Measurements from ENCODE around the gene RBM27.

DNA sequence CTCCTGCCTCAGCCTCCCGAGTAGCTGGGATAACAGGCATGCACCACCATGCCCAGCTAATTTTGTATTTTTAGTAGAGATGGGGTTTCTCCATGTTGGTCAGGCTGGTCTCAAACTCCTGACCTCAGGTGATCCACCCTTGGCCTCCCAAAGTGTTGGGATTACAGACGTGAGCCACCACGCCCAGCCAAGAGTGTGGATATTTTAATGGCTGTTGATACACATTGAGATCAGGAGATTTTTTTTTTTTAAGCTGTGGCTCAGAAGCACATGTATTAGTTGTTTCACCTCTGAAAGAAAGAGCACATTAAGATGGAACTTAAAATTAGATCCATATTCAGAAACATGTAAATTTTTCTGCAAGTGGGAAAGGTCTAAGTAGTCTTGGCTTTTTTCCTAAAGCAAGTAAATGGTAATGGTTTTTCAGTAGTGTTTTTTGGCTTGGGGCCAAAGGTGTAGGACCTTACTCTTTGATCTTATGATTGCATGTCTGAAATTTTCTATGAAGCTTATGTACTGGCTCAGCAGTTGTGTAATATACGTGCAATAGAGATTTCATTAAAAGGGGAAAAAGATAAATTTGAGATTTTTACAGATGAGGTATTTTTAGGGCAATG, 9.9 kb downstream of the RBM27 start:
- TF ChIP-seq, protein P1, sequence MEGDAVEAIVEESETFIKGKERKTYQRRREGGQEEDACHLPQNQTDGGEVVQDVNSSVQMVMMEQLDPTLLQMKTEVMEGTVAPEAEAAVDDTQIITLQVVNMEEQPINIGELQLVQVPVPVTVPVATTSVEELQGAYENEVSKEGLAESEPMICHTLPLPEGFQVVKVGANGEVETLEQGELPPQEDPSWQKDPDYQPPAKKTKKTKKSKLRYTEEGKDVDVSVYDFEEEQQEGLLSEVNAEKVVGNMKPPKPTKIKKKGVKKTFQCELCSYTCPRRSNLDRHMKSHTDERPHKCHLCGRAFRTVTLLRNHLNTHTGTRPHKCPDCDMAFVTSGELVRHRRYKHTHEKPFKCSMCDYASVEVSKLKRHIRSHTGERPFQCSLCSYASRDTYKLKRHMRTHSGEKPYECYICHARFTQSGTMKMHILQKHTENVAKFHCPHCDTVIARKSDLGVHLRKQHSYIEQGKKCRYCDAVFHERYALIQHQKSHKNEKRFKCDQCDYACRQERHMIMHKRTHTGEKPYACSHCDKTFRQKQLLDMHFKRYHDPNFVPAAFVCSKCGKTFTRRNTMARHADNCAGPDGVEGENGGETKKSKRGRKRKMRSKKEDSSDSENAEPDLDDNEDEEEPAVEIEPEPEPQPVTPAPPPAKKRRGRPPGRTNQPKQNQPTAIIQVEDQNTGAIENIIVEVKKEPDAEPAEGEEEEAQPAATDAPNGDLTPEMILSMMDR (IDR thresholded peaks at IDR 0.05), result no peak
- no peak for TF ChIP-seq POLR2A (IDR thresholded peaks at IDR 0.05)
